Measurements from ENCODE around the gene LYRM4. TPM values are rescaled to one million over a fixed set of nuclear protein-coding genes. Genes with fewer than 3 reads are reported as not detected.

Gene LYRM4
- total and polyA plus RNA-seq, 8 donors, result 8.7 to 14.9 (median 12.6) TPM

GRCh38 chr6:5220443-5220842 lies 40.3 kb downstream of the LYRM4 start:
- FAIRE-seq (no peak), DNase-seq (no peak), ATAC-seq (no peak)
- Histone ChIP-seq H3K27me3 (no peaks in the 10 kb centered on the region), H3K9me3 (no peaks in the 10 kb centered on the region), H3K27ac (no peak overlapping the region), H3K4me3 (no peak overlapping the region), H3K4me1 (no peaks in the 10 kb centered on the region), H3K36me3 (no peaks in the 10 kb centered on the region)
- TF ChIP-seq CTCF (IDR thresholded peaks at IDR 0.05), result no peak
- WGBS, 2 donors, result 90 to 100% methylated on average over 1 of the region's 1 CpG
- intact Hi-C loops (cut with DNase I), result no loop called here

GRCh38 chr6:5219011-5219691 lies 41.6 kb downstream of the LYRM4 start:
- no peaks in the 10 kb centered on the region for H3K4me1 ChIP-seq

GRCh38 chr6:5217356-5217755 lies 43.4 kb downstream of the LYRM4 start:
- Histone ChIP-seq H3K4me1 (no peaks in the 10 kb centered on the region), H3K27ac (no peak overlapping the region), H3K4me3 (no peak overlapping the region), H3K36me3 (no peaks in the 10 kb centered on the region), H3K27me3 (no peaks in the 10 kb centered on the region), H3K9me3 (no peaks in the 10 kb centered on the region)
- intact Hi-C loops (cut with DNase I), result no loop called here
- WGBS, 2 donors, result 73 to 82% methylated on average over 2 of the region's 2 CpGs
- ATAC-seq, result no peak
- DNase-seq, result no peak
- FAIRE-seq, result no peak
- no peak for TF ChIP-seq CTCF (IDR thresholded peaks at IDR 0.05)

More at GRCh38 chr6:5219011-5219691, 41.6 kb downstream of the LYRM4 start:
- Histone ChIP-seq H3K36me3 (no peaks in the 10 kb centered on the region), H3K27ac (no peak overlapping the region), H3K9me3 (no peaks in the 10 kb centered on the region), H3K27me3 (no peaks in the 10 kb centered on the region), H3K4me3 (no peak overlapping the region)
- DNase-seq (no peak), ATAC-seq (no peak), FAIRE-seq (no peak)
- intact Hi-C loops (cut with DNase I), result no loop called here
- no peak for TF ChIP-seq CTCF (IDR thresholded peaks at IDR 0.05)
- 85 to 88% methylated on average over 5 of the region's 5 CpGs for WGBS, 2 donors

GRCh38 chr6:5215799-5216198 lies 45.0 kb downstream of the LYRM4 start:
- DNase-seq (no peak), ATAC-seq (no peak), FAIRE-seq (no peak)
- no peak overlapping the region for H3K27ac ChIP-seq
- WGBS, 2 donors, result 82 to 86% methylated on average over 9 of the region's 9 CpGs
- intact Hi-C loops (cut with DNase I), result no loop called here
- no peaks in the 10 kb centered on the region for H3K36me3 ChIP-seq
- no peak for TF ChIP-seq CTCF (IDR thresholded peaks at IDR 0.05)
- no peaks in the 10 kb centered on the region for H3K9me3 ChIP-seq
- H3K4me1 ChIP-seq, result no peaks in the 10 kb centered on the region
- H3K27me3 ChIP-seq, result no peaks in the 10 kb centered on the region
- H3K4me3 ChIP-seq, result no peak overlapping the region

GRCh38 chr6:5215159-5215558 lies 45.6 kb downstream of the LYRM4 start:
- DNase-seq (no peak), ATAC-seq (no peak), FAIRE-seq (no peak)
- Histone ChIP-seq H3K4me3 (no peak overlapping the region), H3K27ac (no peak overlapping the region), H3K36me3 (no peaks in the 10 kb centered on the region), H3K27me3 (no peaks in the 10 kb centered on the region), H3K9me3 (no peaks in the 10 kb centered on the region), H3K4me1 (no peaks in the 10 kb centered on the region)
- TF ChIP-seq CTCF (IDR thresholded peaks at IDR 0.05), result no peak
- WGBS, 2 donors, result 90 to 96% methylated on average over 2 of the region's 2 CpGs
- intact Hi-C loops (cut with DNase I), result no loop called here
